HG03469 (cell line): Measurements from ENCODE around the gene SGSH.

Source experiments
- ATAC-seq: cut with Tn5 transposase; IDR thresholded peaks from one replicate; pipeline ENCODE4 v1.9.1; 2021; ENCODE audit warnings: mild to moderate bottlenecking, moderate library complexity, moderate number of reproducible peaks; ENCODE audit not compliant: unreplicated experiment

The SGSH gene

DNA sequence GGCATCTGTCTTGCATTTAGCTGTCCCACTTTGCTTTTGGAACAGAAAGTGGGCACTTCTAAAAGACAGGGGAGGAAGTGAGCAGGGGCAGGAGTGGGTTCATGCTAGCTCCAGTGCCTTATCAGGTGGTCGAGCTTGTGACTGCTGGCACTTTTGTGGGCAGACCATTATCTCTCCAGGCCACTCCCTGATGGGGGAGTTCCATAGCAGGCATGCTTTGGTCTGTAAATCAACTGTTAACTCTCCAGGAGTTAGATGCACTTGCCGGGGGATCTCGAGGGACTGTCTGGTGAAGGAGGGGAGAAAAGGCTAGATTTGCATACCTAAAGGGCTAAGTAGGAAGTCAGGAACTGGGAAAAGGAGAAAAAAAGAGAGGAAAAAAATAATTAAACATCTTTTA, 59.6 kb downstream of the SGSH start:
- ATAC-seq = no peak
